Progenitor cell of endocrine pancreas (in vitro differentiated cells): ENCODE results near the gene SENP6. TPM values are rescaled to one million over a fixed set of nuclear protein-coding genes. Genes with fewer than 3 reads are reported as not detected.
"Not testable (repeated sequence)": the region's sequence is repeated elsewhere in the genome, so short reads cannot be mapped to it uniquely, and the experiment has no call there.

Experiments
- DNase-seq: peaks from one replicate; pipeline ENCODE4 v3.0.0; 2021; ENCODE audit warnings: low spot score; ENCODE audit not compliant: unreplicated experiment
- H3K27ac Mint-ChIP-seq: 2 replicates; pipeline ENCODE4 v1.8.0; 2021; ENCODE audit warnings: mild to moderate bottlenecking, moderate library complexity, mixed read lengths
- H3K27me3 Mint-ChIP-seq: 2 replicates; pipeline ENCODE4 v1.8.0; 2021; ENCODE audit warnings: mixed read lengths
- H3K36me3 Mint-ChIP-seq: 2 replicates; pipeline ENCODE4 v1.8.0; 2022; ENCODE audit warnings: mixed read lengths; ENCODE audit not compliant: insufficient read depth
- H3K4me1 Mint-ChIP-seq: 2 replicates; pipeline ENCODE4 v1.8.0; 2021; ENCODE audit warnings: low read depth, mixed read lengths
- H3K4me3 Mint-ChIP-seq: 2 replicates; pipeline ENCODE4 v1.8.0; 2021; ENCODE audit warnings: low read depth, mild to moderate bottlenecking, moderate library complexity, mixed read lengths
- H3K9me3 Mint-ChIP-seq: 2 replicates; pipeline ENCODE4 v1.8.0; 2021; ENCODE audit warnings: low read depth, mixed read lengths
- total RNA-seq: library from RNA; stranded (reverse); gene quantifications from 2 replicates; pipeline ENCODE4 v1.2.1, GENCODE V29; 2021
- TF ChIP-seq, protein P1 (sequence below): fragments of 200-600 bp; sonication (generic); IDR thresholded peaks from one replicate; pipeline ENCODE4 v1.5.0; 2021; ENCODE audit warnings: antibody characterized with exemption, mild to moderate bottlenecking; ENCODE audit not compliant: unreplicated experiment

The SENP6 gene
- total RNA-seq, 1 donor from 2014 or later: 140 TPM

DNA sequence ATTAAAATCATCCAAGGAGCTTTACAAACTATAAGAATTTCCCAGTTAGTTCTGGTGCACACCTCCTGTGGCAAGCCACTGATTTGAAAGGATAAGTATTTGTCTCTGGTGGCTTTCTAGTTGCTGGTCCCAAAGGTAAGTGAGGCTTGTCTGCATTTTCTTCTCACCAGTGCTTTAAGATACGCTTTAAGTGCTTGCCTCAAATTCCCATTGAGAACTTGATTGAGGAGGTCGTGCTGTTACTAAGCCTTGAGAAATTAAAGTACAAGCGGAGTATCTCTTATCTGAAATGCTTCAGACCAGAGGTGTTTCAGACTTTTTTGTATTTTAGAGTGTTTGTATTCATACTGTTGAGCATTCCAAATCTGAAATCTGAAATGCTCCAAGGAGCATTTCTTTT is 117.5 kb downstream of the SENP6 start:
- H3K27ac Mint-ChIP-seq: no peak overlapping the region
- TF ChIP-seq, protein P1, sequence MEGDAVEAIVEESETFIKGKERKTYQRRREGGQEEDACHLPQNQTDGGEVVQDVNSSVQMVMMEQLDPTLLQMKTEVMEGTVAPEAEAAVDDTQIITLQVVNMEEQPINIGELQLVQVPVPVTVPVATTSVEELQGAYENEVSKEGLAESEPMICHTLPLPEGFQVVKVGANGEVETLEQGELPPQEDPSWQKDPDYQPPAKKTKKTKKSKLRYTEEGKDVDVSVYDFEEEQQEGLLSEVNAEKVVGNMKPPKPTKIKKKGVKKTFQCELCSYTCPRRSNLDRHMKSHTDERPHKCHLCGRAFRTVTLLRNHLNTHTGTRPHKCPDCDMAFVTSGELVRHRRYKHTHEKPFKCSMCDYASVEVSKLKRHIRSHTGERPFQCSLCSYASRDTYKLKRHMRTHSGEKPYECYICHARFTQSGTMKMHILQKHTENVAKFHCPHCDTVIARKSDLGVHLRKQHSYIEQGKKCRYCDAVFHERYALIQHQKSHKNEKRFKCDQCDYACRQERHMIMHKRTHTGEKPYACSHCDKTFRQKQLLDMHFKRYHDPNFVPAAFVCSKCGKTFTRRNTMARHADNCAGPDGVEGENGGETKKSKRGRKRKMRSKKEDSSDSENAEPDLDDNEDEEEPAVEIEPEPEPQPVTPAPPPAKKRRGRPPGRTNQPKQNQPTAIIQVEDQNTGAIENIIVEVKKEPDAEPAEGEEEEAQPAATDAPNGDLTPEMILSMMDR: no peak
- peaks cover 6% of the 10 kb centered on the region for H3K36me3 Mint-ChIP-seq
- H3K27me3 Mint-ChIP-seq: no peaks in the 10 kb centered on the region
- no peak for DNase-seq
- H3K4me1 Mint-ChIP-seq: no peaks in the 10 kb centered on the region
- no peaks in the 10 kb centered on the region for H3K9me3 Mint-ChIP-seq
- no peak overlapping the region for H3K4me3 Mint-ChIP-seq

DNA sequence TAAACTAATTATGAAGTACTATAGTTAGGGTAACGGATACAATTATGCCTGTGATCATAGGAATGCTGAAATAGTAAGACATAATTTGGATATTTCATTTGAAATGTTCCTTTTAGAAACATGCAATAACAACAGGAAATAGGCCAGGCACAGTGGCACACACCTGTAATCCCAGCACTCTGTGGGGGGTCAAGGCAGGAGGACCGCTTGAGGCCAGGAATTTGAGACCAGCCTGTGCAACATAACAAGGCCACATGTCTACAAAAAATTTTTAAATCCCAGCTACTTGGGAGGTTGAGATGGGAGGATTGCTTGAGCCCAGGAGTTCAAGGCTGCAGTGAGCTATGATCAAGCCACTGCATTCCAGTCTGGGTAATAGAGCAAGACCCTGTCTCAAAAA is 121.7 kb downstream of the SENP6 start:
- H3K27ac Mint-ChIP-seq: no peak overlapping the region
- TF ChIP-seq, protein P1: no peak
- H3K27me3 Mint-ChIP-seq: no peaks in the 10 kb centered on the region

DNA sequence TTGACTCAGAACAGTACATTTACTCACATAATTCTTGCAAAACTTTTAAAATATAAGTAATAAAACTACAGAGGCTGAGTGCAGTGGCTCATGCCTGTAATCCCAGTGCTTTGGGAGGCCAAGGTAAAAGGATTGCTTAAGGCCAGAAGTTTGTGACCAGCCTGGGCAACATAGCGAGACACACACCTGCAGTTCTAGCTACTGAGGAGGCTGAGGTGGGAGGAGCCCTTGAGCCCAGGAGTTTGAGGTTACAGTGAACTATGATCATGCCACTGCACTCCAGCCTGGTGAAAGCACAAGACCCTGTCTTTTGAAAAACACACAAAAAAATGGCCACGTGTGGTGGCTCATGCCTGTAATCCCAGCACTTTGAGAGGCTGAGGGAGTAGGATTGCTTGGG is 125.5 kb downstream of the SENP6 start:
- Mint-ChIP-seq H3K4me3 (no peak overlapping the region), H3K27ac (no peak overlapping the region), H3K36me3 (no peaks in the 10 kb centered on the region), H3K27me3 (no peaks in the 10 kb centered on the region), H3K4me1 (no peaks in the 10 kb centered on the region), H3K9me3 (no peaks in the 10 kb centered on the region)
- no peak for DNase-seq
- TF ChIP-seq, protein P1: no peak

More for the DNA sequence above, 121.7 kb downstream of the SENP6 start:
- no peaks in the 10 kb centered on the region for H3K36me3 Mint-ChIP-seq
- no peak overlapping the region for H3K4me3 Mint-ChIP-seq
- no peak for DNase-seq
- H3K9me3 Mint-ChIP-seq: no peaks in the 10 kb centered on the region
- H3K4me1 Mint-ChIP-seq: no peaks in the 10 kb centered on the region

DNA sequence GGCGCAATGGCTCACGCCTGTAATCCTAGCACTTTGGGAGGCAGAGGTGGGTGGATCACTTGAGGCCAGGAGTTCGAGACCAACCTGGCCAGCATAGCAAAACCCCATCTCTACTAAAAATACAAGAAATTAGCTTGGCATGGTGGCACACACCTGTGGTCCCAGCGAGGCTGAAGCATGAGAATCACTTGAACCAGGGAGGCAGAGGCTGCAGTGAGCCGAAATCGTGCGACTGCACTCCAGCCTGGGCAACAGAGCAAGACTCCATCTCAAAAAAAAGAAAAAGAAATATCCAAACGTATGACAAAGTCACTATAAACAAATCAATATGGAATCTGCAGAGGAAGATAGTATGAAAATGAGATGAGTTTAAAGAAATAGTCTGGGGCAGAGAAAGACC is 129.3 kb downstream of the SENP6 start:
- not testable (repeated sequence) for H3K4me3 Mint-ChIP-seq, H3K27ac Mint-ChIP-seq, H3K27me3 Mint-ChIP-seq, H3K36me3 Mint-ChIP-seq, H3K4me1 Mint-ChIP-seq, H3K9me3 Mint-ChIP-seq, DNase-seq

DNA sequence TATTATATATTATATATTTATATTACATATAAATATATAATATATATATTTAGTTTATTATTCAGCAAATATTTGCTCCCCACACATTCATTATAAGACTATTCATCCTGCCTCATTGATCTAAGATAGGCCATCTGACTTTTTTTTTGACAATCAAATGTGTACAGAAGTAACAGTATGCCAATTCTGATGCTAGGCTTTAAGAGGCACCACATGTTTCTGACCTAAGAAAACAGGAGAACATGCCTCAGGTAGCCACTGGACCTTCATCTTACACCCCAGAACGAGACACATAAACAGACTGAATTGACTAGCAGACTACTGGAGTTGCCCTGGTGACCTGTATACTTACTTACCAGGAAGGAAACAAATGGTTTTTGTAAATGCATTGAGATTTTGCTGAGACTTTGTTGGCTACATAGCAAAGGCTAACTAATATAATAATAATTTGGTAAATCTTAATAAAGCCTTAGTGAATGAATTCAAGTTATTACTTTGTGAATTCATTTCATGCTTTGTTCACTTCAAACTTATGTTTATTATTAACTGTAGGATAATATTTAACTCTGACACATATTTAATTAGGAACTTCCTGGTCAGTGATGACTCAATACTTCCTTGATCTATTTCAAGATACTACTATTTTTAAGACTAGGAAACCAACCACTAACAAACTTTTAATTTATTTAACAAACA is 134.0 kb downstream of the SENP6 start:
- DNase-seq: no peak
- H3K27me3 Mint-ChIP-seq: no peaks in the 10 kb centered on the region
- no peak overlapping the region for H3K4me3 Mint-ChIP-seq
- TF ChIP-seq, protein P1: no peak
- peak overlapping the region; percentile 74 for H3K27ac Mint-ChIP-seq
- peaks cover 2% of the 10 kb centered on the region for H3K4me1 Mint-ChIP-seq
- H3K36me3 Mint-ChIP-seq: no peaks in the 10 kb centered on the region
- H3K9me3 Mint-ChIP-seq: no peaks in the 10 kb centered on the region

DNA sequence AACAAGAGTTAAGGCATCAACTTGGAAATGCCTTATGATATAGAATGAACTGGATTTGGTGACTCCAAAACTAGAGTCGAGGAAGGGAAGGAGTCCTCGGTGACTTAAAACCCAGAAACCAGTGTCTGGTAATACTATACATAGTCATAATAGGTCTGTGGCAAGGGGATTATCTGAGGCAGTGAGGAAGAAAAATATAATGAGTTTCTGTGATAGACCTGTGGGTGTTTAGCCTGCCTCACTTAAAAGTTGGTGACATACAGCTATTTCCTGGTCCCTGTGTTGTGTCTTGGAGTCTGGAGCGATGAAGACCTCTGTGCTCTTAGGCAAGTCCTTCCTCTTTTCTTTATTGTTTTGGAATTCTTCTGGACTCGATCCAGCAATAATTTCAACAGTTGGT is 142.3 kb downstream of the SENP6 start:
- DNase-seq: no peak
- no peaks in the 10 kb centered on the region for H3K36me3 Mint-ChIP-seq
- no peak overlapping the region for H3K4me3 Mint-ChIP-seq
- peaks cover 4% of the 10 kb centered on the region for H3K9me3 Mint-ChIP-seq
- H3K27me3 Mint-ChIP-seq: peaks cover 8% of the 10 kb centered on the region
- TF ChIP-seq, protein P1: no peak
- H3K4me1 Mint-ChIP-seq: peaks cover 2% of the 10 kb centered on the region
- H3K27ac Mint-ChIP-seq: no peak overlapping the region
